Ishikawa (cell line): ENCODE data around the gene TCEAL4.

Source experiments
- CEBPB ChIP-seq: IDR thresholded peaks from 2 replicates; pipeline ENCODE4 v1.6.1; 2012
- CREB1 ChIP-seq: IDR thresholded peaks from 2 replicates; pipeline ENCODE4 v1.6.1; 2012; ENCODE audit warnings: low read depth
- EGR1 ChIP-seq: IDR thresholded peaks from 2 replicates; pipeline ENCODE4 v1.6.1; 2012
- EP300 ChIP-seq: IDR thresholded peaks from 2 replicates; pipeline ENCODE4 v1.6.1; 2012; ENCODE audit warnings: borderline replicate concordance
- FOXM1 ChIP-seq: IDR thresholded peaks from 2 replicates; pipeline ENCODE4 v1.6.1; 2012; ENCODE audit warnings: low read depth, borderline replicate concordance
- NFIC ChIP-seq: IDR thresholded peaks from 2 replicates; pipeline ENCODE4 v1.6.1; 2012
- RAD21 ChIP-seq: IDR thresholded peaks from 2 replicates; pipeline ENCODE4 v1.6.1; 2012; ENCODE audit warnings: low read depth
- TAF1 ChIP-seq: IDR thresholded peaks from 2 replicates; pipeline ENCODE4 v1.6.1; 2012; ENCODE audit warnings: low read depth, mild to moderate bottlenecking
- TCF12 ChIP-seq: IDR thresholded peaks from 2 replicates; pipeline ENCODE4 v1.6.1; 2012; ENCODE audit warnings: low read depth
- TEAD4 ChIP-seq: IDR thresholded peaks from 2 replicates; pipeline ENCODE4 v1.6.1; 2012
- YY1 ChIP-seq: IDR thresholded peaks from 2 replicates; pipeline ENCODE4 v1.6.1; 2012; ENCODE audit warnings: low read depth
- ZBTB7A ChIP-seq: IDR thresholded peaks from 2 replicates; pipeline ENCODE4 v1.6.1; 2012; ENCODE audit warnings: low read depth
- TF ChIP-seq, protein P1 (sequence below): IDR thresholded peaks from 2 replicates; pipeline ENCODE4 v1.6.1; 2012; ENCODE audit warnings: low read depth, mild to moderate bottlenecking
- TF ChIP-seq, protein P2 (sequence below): IDR thresholded peaks from 2 replicates; pipeline ENCODE4 v1.6.1; 2012
- TF ChIP-seq, protein P3 (sequence below): IDR thresholded peaks from 2 replicates; pipeline ENCODE4 v1.6.1; 2012

TCEAL4 gene

DNA sequence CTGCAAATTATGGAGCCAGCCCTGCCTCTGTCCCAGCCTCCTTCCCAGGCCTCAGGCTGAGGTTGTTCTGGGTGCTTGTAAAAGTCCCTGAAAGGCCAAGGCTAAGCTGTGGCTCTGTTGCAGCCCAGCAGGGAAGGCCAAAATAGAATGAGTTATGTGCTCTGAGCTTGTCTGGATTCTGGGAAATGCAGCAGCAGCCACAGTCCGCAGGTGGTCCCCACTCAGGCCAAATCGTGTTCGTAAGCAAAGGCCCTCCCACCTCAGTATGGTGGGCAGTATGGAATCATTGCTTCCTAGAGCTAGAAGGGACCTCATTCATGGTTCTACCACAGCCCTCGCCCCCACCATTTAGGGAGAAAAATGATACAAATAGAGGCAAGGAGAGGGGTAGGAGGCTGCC, 38.8 kb downstream of the TCEAL4 start:
- no peak for TF ChIP-seq YY1
- TF ChIP-seq, protein P1, sequence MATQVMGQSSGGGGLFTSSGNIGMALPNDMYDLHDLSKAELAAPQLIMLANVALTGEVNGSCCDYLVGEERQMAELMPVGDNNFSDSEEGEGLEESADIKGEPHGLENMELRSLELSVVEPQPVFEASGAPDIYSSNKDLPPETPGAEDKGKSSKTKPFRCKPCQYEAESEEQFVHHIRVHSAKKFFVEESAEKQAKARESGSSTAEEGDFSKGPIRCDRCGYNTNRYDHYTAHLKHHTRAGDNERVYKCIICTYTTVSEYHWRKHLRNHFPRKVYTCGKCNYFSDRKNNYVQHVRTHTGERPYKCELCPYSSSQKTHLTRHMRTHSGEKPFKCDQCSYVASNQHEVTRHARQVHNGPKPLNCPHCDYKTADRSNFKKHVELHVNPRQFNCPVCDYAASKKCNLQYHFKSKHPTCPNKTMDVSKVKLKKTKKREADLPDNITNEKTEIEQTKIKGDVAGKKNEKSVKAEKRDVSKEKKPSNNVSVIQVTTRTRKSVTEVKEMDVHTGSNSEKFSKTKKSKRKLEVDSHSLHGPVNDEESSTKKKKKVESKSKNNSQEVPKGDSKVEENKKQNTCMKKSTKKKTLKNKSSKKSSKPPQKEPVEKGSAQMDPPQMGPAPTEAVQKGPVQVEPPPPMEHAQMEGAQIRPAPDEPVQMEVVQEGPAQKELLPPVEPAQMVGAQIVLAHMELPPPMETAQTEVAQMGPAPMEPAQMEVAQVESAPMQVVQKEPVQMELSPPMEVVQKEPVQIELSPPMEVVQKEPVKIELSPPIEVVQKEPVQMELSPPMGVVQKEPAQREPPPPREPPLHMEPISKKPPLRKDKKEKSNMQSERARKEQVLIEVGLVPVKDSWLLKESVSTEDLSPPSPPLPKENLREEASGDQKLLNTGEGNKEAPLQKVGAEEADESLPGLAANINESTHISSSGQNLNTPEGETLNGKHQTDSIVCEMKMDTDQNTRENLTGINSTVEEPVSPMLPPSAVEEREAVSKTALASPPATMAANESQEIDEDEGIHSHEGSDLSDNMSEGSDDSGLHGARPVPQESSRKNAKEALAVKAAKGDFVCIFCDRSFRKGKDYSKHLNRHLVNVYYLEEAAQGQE = no peak
- no peak for TF ChIP-seq CEBPB
- no peak for TF ChIP-seq FOXM1
- no peak for TF ChIP-seq TCF12
- TF ChIP-seq RAD21 = no peak
- TF ChIP-seq NFIC = no peak
- no peak for TF ChIP-seq TAF1
- no peak for TF ChIP-seq EP300
- TF ChIP-seq TEAD4 = no peak
- no peak for TF ChIP-seq CREB1
- TF ChIP-seq, protein P2, sequence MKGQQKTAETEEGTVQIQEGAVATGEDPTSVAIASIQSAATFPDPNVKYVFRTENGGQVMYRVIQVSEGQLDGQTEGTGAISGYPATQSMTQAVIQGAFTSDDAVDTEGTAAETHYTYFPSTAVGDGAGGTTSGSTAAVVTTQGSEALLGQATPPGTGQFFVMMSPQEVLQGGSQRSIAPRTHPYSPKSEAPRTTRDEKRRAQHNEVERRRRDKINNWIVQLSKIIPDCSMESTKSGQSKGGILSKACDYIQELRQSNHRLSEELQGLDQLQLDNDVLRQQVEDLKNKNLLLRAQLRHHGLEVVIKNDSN = no peak
- TF ChIP-seq EGR1 = no peak

DNA sequence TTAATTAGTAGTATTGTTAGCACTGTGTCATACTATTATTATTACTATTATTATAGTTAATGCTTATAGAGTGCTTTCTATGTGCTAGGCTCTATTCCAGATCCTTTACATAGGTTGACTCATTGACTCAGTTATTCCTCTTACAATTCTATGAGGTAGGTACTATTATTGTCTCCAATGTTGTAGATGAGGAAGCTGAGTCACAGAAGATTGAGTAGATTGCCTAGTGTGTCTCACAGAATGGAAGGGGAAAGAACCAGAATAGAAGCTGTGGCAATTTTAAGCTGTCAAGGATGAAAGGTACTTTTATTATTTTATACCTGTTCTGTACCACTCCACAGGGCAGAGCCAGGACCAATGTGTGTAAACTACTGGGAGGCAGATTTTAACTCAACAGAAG, 41.5 kb downstream of the TCEAL4 start:
- TF ChIP-seq EGR1 = no peak
- TF ChIP-seq, protein P1 = no peak
- no peak for TF ChIP-seq YY1
- no peak for TF ChIP-seq ZBTB7A
- TF ChIP-seq, protein P2 = no peak
- TF ChIP-seq, protein P3, sequence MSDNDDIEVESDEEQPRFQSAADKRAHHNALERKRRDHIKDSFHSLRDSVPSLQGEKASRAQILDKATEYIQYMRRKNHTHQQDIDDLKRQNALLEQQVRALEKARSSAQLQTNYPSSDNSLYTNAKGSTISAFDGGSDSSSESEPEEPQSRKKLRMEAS = no peak
- TF ChIP-seq RAD21 = no peak
- TF ChIP-seq NFIC = no peak
- no peak for TF ChIP-seq TAF1
- no peak for TF ChIP-seq TEAD4
- no peak for TF ChIP-seq CREB1
- TF ChIP-seq EP300 = no peak
- TF ChIP-seq CEBPB = no peak
- no peak for TF ChIP-seq TCF12

DNA sequence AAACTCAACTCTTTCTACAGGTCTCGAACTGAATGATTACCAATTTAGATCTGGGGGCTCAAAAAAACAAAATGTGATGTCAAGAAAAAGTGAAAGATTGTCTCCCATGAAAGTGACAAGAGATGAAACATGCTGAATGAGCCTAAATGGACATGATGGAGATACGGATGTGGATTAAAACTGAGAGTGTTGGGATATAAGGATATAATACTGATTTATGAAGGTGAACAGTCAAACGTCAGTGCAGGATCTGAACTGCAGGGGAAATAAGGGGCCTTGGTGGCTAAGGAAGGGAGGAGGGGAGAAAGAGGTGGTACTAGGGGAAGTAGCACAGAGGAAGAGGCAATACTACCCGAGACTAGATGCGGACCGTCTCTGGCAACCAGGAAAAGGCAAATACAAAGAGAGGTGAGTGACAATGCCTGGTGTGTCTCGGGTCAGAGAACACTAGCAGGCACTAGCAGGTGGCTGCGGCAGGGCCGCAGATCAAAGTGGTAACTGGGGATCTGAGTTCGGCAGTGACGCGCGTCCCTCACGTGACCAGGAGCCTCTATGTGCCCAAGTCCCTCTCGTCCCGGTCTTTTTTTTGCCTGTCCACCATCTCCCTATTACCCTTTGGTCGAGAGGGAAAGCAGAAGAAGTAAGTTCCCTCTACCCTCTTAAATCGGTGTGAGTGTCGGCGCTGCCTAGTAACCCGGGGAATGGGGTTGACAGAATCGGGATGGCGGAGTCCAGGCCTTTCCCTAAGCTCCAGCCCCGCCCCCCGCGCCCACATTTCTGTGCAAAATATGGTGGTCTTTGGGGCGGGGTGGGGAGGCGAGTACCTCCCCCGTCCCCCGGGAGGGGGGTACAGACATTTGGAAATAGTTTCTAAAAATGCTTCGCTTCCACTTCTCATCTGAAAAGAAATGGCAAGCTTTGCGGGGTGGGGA, 43.3 kb downstream of the TCEAL4 start, which contains the start of gene TCEAL1:
TSS of gene TCEAL1 (plus strand) at position 590 of the 932 bp plus-strand sequence. CDS start 942 bp downstream, outside the sequence.
- TF ChIP-seq RAD21 (no peak), CEBPB (no peak), TEAD4 (no peak)
- TF ChIP-seq, protein P2 = peak; percentile 95
- TF ChIP-seq, protein P1 = no peak
- TF ChIP-seq, protein P3 = no peak
